ENCODE measurements around the gene HSPG2.

DNA sequence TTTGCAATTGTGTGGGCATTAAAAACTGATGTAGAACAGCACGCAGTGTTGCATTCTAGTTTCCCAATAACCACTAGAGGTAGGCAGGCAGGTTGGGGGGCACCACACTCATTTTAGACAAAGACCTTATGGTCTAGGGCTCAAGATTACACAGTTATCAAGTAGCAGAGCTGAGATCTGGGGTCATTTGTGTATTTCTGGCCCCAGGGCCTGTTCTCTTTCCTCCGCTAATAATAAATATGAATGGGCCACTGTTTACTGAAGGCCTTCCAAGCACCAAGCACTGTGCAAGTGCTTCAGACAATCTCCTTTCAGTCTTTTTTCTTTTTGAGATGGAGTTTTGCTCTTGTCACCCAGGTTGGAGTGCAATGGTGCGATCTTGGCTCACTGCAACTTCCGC lies 101.1 kb downstream of the HSPG2 start:
- TF ChIP-seq POLR2AphosphoS5 (IDR thresholded peaks at IDR 0.05) = no peak
- no peak for TF ChIP-seq SMC3 (conservative IDR thresholded peaks at IDR 0.05; ENCODE audit: poor library complexity)
- TF ChIP-seq EZH2 (IDR thresholded peaks at IDR 0.05; ENCODE audit: borderline replicate concordance, insufficient read depth, low read length, poor library complexity, severe bottlenecking) = no peak
- no peak for TF ChIP-seq EP300 (conservative IDR thresholded peaks at IDR 0.05; ENCODE audit: poor library complexity, severe bottlenecking)
- TF ChIP-seq, protein P1, sequence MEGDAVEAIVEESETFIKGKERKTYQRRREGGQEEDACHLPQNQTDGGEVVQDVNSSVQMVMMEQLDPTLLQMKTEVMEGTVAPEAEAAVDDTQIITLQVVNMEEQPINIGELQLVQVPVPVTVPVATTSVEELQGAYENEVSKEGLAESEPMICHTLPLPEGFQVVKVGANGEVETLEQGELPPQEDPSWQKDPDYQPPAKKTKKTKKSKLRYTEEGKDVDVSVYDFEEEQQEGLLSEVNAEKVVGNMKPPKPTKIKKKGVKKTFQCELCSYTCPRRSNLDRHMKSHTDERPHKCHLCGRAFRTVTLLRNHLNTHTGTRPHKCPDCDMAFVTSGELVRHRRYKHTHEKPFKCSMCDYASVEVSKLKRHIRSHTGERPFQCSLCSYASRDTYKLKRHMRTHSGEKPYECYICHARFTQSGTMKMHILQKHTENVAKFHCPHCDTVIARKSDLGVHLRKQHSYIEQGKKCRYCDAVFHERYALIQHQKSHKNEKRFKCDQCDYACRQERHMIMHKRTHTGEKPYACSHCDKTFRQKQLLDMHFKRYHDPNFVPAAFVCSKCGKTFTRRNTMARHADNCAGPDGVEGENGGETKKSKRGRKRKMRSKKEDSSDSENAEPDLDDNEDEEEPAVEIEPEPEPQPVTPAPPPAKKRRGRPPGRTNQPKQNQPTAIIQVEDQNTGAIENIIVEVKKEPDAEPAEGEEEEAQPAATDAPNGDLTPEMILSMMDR (IDR thresholded peaks at IDR 0.05; ENCODE audit: poor library complexity, severe bottlenecking) = no peak
- no peak for TF ChIP-seq TAF1 (IDR thresholded peaks at IDR 0.05; ENCODE audit: low read depth)
- TF ChIP-seq RAD21 (conservative IDR thresholded peaks at IDR 0.05) = no peak
- no peak for TF ChIP-seq MXI1 (conservative IDR thresholded peaks at IDR 0.05; ENCODE audit: poor library complexity, severe bottlenecking)

All from neural cell (in vitro differentiated cells).